Measurements from ENCODE around the gene FAM117B. TPM values are rescaled to one million over a fixed set of nuclear protein-coding genes. Genes with fewer than 3 reads are reported as not detected.

Gene FAM117B
- total RNA-seq, 1 donor from 2014 or later, result 7.2 TPM

DNA sequence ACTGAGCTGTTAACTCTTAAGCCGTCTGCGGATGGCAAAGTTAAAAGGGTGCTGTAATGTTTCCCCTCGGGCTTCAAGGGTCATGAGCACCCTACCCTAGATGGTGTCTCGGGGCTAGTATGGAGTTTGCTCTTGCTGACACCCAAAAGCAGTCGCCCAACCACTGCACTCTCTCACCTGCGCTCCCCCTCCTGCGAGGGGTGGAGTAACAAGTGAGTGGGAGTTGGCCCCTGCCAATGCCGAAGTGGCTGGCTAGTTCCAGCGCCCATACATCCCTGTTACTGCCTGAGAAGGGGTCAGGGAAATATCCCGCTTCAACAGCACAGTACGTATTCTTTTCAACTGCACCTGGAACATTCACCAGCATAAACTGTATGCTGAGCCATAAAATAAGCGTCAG lies 47.5 kb downstream of the FAM117B start:
- Histone ChIP-seq H3K4me1 (ENCODE audit: insufficient read depth, low read length) (no peaks in the 10 kb centered on the region), H3K9me3 (ENCODE audit: insufficient read depth, low read depth, low read length) (peaks cover 4% of the 10 kb centered on the region), H3K4me2 (ENCODE audit: low read length) (no peak overlapping the region), H3K4me3 (ENCODE audit: insufficient read depth, low read depth, low read length) (no peak overlapping the region), H4K20me1 (ENCODE audit: insufficient read depth, low read length) (no peaks in the 10 kb centered on the region), H3K27ac (ENCODE audit: low read depth, low read length) (no peak overlapping the region), H3K27me3 (ENCODE audit: insufficient read depth, low read length) (no peaks in the 10 kb centered on the region), H3K9ac (ENCODE audit: low read length) (no peak overlapping the region), H2AFZ (ENCODE audit: low read depth, low read length) (no peak overlapping the region), H3K36me3 (ENCODE audit: insufficient read depth, low read length) (no peaks in the 10 kb centered on the region), H3K79me2 (ENCODE audit: insufficient read depth, low read length) (no peaks in the 10 kb centered on the region)
- Mint-ChIP-seq H3K9me3 (ENCODE audit: unreplicated experiment) (peaks cover 2% of the 10 kb centered on the region), H3K27me3 (ENCODE audit: low read depth, unreplicated experiment) (no peaks in the 10 kb centered on the region), H3K36me3 (ENCODE audit: low read depth, unreplicated experiment) (no peaks in the 10 kb centered on the region), H3K4me3 (ENCODE audit: unreplicated experiment) (no peak overlapping the region), H3K27ac (ENCODE audit: unreplicated experiment) (no peak overlapping the region), H3K4me1 (ENCODE audit: low read depth, unreplicated experiment) (no peaks in the 10 kb centered on the region)
- TF ChIP-seq, protein P1, sequence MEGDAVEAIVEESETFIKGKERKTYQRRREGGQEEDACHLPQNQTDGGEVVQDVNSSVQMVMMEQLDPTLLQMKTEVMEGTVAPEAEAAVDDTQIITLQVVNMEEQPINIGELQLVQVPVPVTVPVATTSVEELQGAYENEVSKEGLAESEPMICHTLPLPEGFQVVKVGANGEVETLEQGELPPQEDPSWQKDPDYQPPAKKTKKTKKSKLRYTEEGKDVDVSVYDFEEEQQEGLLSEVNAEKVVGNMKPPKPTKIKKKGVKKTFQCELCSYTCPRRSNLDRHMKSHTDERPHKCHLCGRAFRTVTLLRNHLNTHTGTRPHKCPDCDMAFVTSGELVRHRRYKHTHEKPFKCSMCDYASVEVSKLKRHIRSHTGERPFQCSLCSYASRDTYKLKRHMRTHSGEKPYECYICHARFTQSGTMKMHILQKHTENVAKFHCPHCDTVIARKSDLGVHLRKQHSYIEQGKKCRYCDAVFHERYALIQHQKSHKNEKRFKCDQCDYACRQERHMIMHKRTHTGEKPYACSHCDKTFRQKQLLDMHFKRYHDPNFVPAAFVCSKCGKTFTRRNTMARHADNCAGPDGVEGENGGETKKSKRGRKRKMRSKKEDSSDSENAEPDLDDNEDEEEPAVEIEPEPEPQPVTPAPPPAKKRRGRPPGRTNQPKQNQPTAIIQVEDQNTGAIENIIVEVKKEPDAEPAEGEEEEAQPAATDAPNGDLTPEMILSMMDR (IDR thresholded peaks at IDR 0.05; ENCODE audit: insufficient read depth, low read depth, low read length), result no peak
- TF ChIP-seq EZH2 (IDR thresholded peaks at IDR 0.05; ENCODE audit: insufficient read depth, low read length), result no peak
- no peak for FAIRE-seq
- DNase-seq (ENCODE audit: low read depth), result no peak

DNA sequence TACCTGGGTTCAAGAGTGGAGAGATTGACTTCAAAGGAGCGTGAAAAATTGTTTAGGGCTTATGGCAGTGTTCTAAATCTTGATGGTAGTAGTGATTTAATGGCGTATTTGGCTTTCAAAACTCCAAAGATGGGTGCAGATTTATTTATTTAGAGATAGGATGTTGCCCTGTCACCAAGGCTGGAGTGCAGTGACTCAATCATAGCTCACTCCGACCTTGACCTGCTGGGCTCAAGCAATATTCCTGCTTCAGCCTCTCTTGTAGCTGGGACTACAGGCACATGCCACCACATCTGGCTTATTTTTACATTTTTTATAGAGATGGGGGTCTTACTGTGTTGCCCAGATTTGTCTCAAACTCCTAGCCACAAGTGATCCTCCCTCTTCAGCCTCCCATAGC lies 52.5 kb downstream of the FAM117B start:
- FAIRE-seq, result no peak

DNA sequence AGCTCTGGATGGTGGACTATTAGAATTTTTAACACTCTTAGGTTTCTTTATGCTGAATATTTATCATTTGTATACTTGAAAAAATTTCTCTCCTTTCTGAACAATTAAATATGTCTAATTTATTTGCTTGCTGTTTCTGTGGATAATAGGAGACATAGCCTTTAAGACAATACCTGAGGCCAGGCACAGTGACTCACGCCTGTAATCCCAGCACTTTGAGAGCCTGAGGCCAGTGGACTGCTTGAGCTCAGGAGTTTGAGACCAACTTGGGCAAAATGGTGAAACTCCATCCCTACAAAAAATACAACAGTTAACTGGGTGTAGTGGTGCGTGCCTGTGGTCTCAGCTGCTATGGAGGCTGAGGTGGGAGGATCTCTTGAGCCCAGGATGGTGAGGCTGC lies 54.7 kb downstream of the FAM117B start:
- DNase-seq (ENCODE audit: low read depth) (no peak), FAIRE-seq (no peak)
- TF ChIP-seq, protein P1 (IDR thresholded peaks at IDR 0.05; ENCODE audit: insufficient read depth, low read depth, low read length), result no peak
- TF ChIP-seq EZH2 (IDR thresholded peaks at IDR 0.05; ENCODE audit: insufficient read depth, low read length), result no peak
- Histone ChIP-seq H3K4me3 (ENCODE audit: insufficient read depth, low read depth, low read length) (no peak overlapping the region), H3K4me2 (ENCODE audit: low read length) (no peak overlapping the region), H3K27ac (ENCODE audit: low read depth, low read length) (no peak overlapping the region), H3K9ac (ENCODE audit: low read length) (no peak overlapping the region), H4K20me1 (ENCODE audit: insufficient read depth, low read length) (no peaks in the 10 kb centered on the region), H3K36me3 (ENCODE audit: insufficient read depth, low read length) (no peaks in the 10 kb centered on the region), H3K79me2 (ENCODE audit: insufficient read depth, low read length) (no peaks in the 10 kb centered on the region), H3K27me3 (ENCODE audit: insufficient read depth, low read length) (no peaks in the 10 kb centered on the region), H3K4me1 (ENCODE audit: insufficient read depth, low read length) (no peaks in the 10 kb centered on the region), H2AFZ (ENCODE audit: low read depth, low read length) (no peak overlapping the region), H3K9me3 (ENCODE audit: insufficient read depth, low read depth, low read length) (no peaks in the 10 kb centered on the region)
- H3K27ac Mint-ChIP-seq (ENCODE audit: unreplicated experiment), result no peak overlapping the region
- H3K36me3 Mint-ChIP-seq (ENCODE audit: low read depth, unreplicated experiment), result no peaks in the 10 kb centered on the region
- H3K9me3 Mint-ChIP-seq (ENCODE audit: unreplicated experiment), result no peaks in the 10 kb centered on the region
- no peaks in the 10 kb centered on the region for H3K27me3 Mint-ChIP-seq (ENCODE audit: low read depth, unreplicated experiment)
- no peak overlapping the region for H3K4me3 Mint-ChIP-seq (ENCODE audit: unreplicated experiment)
- H3K4me1 Mint-ChIP-seq (ENCODE audit: low read depth, unreplicated experiment), result peaks cover 7% of the 10 kb centered on the region

More for the DNA sequence above, 52.5 kb downstream of the FAM117B start:
- H3K4me3 ChIP-seq (ENCODE audit: insufficient read depth, low read depth, low read length), result no peak overlapping the region
- H3K36me3 ChIP-seq (ENCODE audit: insufficient read depth, low read length), result no peaks in the 10 kb centered on the region
- H2AFZ ChIP-seq (ENCODE audit: low read depth, low read length), result no peak overlapping the region
- H3K27me3 Mint-ChIP-seq (ENCODE audit: low read depth, unreplicated experiment), result no peaks in the 10 kb centered on the region
- no peak overlapping the region for H3K4me3 Mint-ChIP-seq (ENCODE audit: unreplicated experiment)
- H3K36me3 Mint-ChIP-seq (ENCODE audit: low read depth, unreplicated experiment), result no peaks in the 10 kb centered on the region
- DNase-seq (ENCODE audit: low read depth), result no peak
- no peak for TF ChIP-seq EZH2 (IDR thresholded peaks at IDR 0.05; ENCODE audit: insufficient read depth, low read length)
- TF ChIP-seq, protein P1 (IDR thresholded peaks at IDR 0.05; ENCODE audit: insufficient read depth, low read depth, low read length), result no peak
- no peak overlapping the region for H3K4me2 ChIP-seq (ENCODE audit: low read length)
- no peaks in the 10 kb centered on the region for H3K27me3 ChIP-seq (ENCODE audit: insufficient read depth, low read length)
- H3K9me3 ChIP-seq (ENCODE audit: insufficient read depth, low read depth, low read length), result no peaks in the 10 kb centered on the region
- no peaks in the 10 kb centered on the region for H3K79me2 ChIP-seq (ENCODE audit: insufficient read depth, low read length)
- no peak overlapping the region for H3K9ac ChIP-seq (ENCODE audit: low read length)
- no peaks in the 10 kb centered on the region for H4K20me1 ChIP-seq (ENCODE audit: insufficient read depth, low read length)
- no peak overlapping the region for H3K27ac ChIP-seq (ENCODE audit: low read depth, low read length)
- H3K4me1 ChIP-seq (ENCODE audit: insufficient read depth, low read length), result no peaks in the 10 kb centered on the region
- H3K27ac Mint-ChIP-seq (ENCODE audit: unreplicated experiment), result no peak overlapping the region
- H3K4me1 Mint-ChIP-seq (ENCODE audit: low read depth, unreplicated experiment), result peaks cover 7% of the 10 kb centered on the region
- H3K9me3 Mint-ChIP-seq (ENCODE audit: unreplicated experiment), result no peaks in the 10 kb centered on the region
